COLO668 (cell line): ENCODE measurements around the gene NSFL1C.
"Not testable (repeated sequence)": the region's sequence is repeated elsewhere in the genome, so short reads cannot be mapped to it uniquely, and the experiment has no call there.

Experiments
- DNase-seq: peaks from one replicate; lab custom pipeline; 2025; ENCODE audit not compliant: unreplicated experiment; lab: John Stamatoyannopoulos, UW

The NSFL1C gene

GRCh38 chr20:1466211-1467081 lies at the start of gene NSFL1C:
Gene NSFL1C (minus strand): TSS chr20:1466849. CDS start chr20:1466824, 25 bp downstream.
- peak; percentile 98 for DNase-seq

- no peak for DNase-seq
Observed at GRCh38 chr20:1513801-1514200, 47.2 kb upstream of the NSFL1C start.

- DNase-seq = no peak
Observed at GRCh38 chr20:1509237-1509636, 42.6 kb upstream of the NSFL1C start.

GRCh38 chr20:1508574-1508973 lies 41.9 kb upstream of the NSFL1C start:
- no peak for DNase-seq

- DNase-seq = no peak
Observed at GRCh38 chr20:1507276-1507675, 40.6 kb upstream of the NSFL1C start.

GRCh38 chr20:1505871-1506270 lies 39.2 kb upstream of the NSFL1C start:
- no peak for DNase-seq

GRCh38 chr20:1505361-1505760 lies 38.7 kb upstream of the NSFL1C start:
- no peak for DNase-seq

- DNase-seq = peak; percentile 71
Observed at GRCh38 chr20:1503564-1504227, 37.0 kb upstream of the NSFL1C start.

- DNase-seq = no peak
Observed at GRCh38 chr20:1500496-1500895, 33.8 kb upstream of the NSFL1C start.

- no peak for DNase-seq
Observed at GRCh38 chr20:1499528-1500420, 33.1 kb upstream of the NSFL1C start.

- not testable (repeated sequence) for DNase-seq
Observed at GRCh38 chr20:1497371-1497770, 30.7 kb upstream of the NSFL1C start.

- no peak for DNase-seq
Observed at GRCh38 chr20:1496930-1497329, 30.3 kb upstream of the NSFL1C start.

GRCh38 chr20:1494436-1494835 lies 27.8 kb upstream of the NSFL1C start:
- DNase-seq = no peak

- no peak for DNase-seq
Observed at GRCh38 chr20:1493536-1493935, 26.9 kb upstream of the NSFL1C start.

GRCh38 chr20:1491860-1492642 lies 25.4 kb upstream of the NSFL1C start:
- no peak for DNase-seq

- no peak for DNase-seq
Observed at GRCh38 chr20:1491281-1491840, 24.7 kb upstream of the NSFL1C start, which contains the start of gene SIRPB2. Gene SIRPB2 (minus strand): TSS chr20:1491420. CDS start chr20:1491359, 61 bp downstream.

- no peak for DNase-seq
Observed at GRCh38 chr20:1490643-1491195, 24.1 kb upstream of the NSFL1C start.

GRCh38 chr20:1489764-1490436 lies 23.3 kb upstream of the NSFL1C start:
- no peak for DNase-seq

GRCh38 chr20:1489325-1489724 lies 22.7 kb upstream of the NSFL1C start:
- DNase-seq = no peak
